PC-9 (cell line): ENCODE results near the gene ESPNL. TPM values are rescaled to one million over a fixed set of nuclear protein-coding genes. Genes with fewer than 3 reads are reported as not detected.

Experiments
- BruUV-seq: library from RNA; stranded (reverse); fragments of 400-500 nt; replicated peaks from 2 replicates; lab custom pipeline; 2021; lab: Mats Ljungman, UMichigan
- CTCF ChIA-PET: fragments of 300-600 bp; sonication (Branson Sonifier 250); formaldehyde crosslinking; loops from one replicate; lab custom pipeline; 2022; ENCODE audit warnings: antibody characterized with exemption; lab: Charles Lee
- POLR2A ChIA-PET: fragments of 300-600 bp; sonication (Branson Sonifier 250); formaldehyde crosslinking; loops from one replicate; lab custom pipeline; 2022; ENCODE audit warnings: antibody characterized with exemption; ENCODE audit not compliant: unreplicated experiment; lab: Charles Lee
- DNase-seq, 2 experiments: peaks; one replicate each; pipeline versions ENCODE4 v3.0.0 to v3.0.0-alpha.2; 2015 to 2022; ENCODE audit warnings: mixed read lengths in 1 of 2
- H2AFZ ChIP-seq: fragments of 200-600 bp; sonication (generic); 2 replicates; pipeline ENCODE4 v1.8.1; 2017; ENCODE audit warnings: antibody characterized with exemption
- H3F3A ChIP-seq: fragments of 200-600 bp; sonication (generic); 2 replicates; pipeline ENCODE4 v1.8.1; 2017; ENCODE audit warnings: antibody characterized with exemption, mild to moderate bottlenecking, low read depth; ENCODE audit not compliant: insufficient read depth
- H3K27ac ChIP-seq: fragments of 200-600 bp; sonication (generic); 2 replicates; pipeline ENCODE4 v1.6.1; 2016; ENCODE audit warnings: mixed run types
- H3K27me3 ChIP-seq: fragments of 200-600 bp; sonication (generic); 2 replicates; pipeline ENCODE4 v1.6.1; 2016; ENCODE audit warnings: low read depth, mixed run types; ENCODE audit not compliant: insufficient read depth
- H3K36me3 ChIP-seq: fragments of 200-600 bp; sonication (generic); 2 replicates; pipeline ENCODE4 v1.6.1; 2016; ENCODE audit warnings: low read depth, mixed run types
- H3K4me1 ChIP-seq: fragments of 200-600 bp; sonication (generic); replicated peaks from 2 replicates; pipeline ENCODE4 v1.6.1; 2016; ENCODE audit warnings: mixed run types; ENCODE audit not compliant: insufficient read depth
- H3K4me2 ChIP-seq: fragments of 200-600 bp; sonication (generic); 2 replicates; pipeline ENCODE4 v1.6.1; 2017; ENCODE audit warnings: mixed run types
- H3K4me3 ChIP-seq: fragments of 200-600 bp; sonication (generic); 2 replicates; pipeline ENCODE4 v1.6.1; 2016; ENCODE audit warnings: mixed run types
- H3K79me2 ChIP-seq: fragments of 200-600 bp; sonication (generic); 2 replicates; pipeline ENCODE4 v1.6.1; 2017; ENCODE audit warnings: low read depth, mixed run types
- H3K9me2 ChIP-seq: fragments of 200-600 bp; sonication (generic); 2 replicates; pipeline ENCODE4 v1.8.1; 2017; ENCODE audit warnings: mild to moderate bottlenecking; ENCODE audit not compliant: insufficient read depth
- H3K9me3 ChIP-seq: fragments of 200-600 bp; sonication (generic); 2 replicates; pipeline ENCODE4 v1.8.1; 2016; ENCODE audit warnings: low read depth; ENCODE audit not compliant: insufficient read depth
- H4K20me1 ChIP-seq: fragments of 200-600 bp; sonication (generic); 2 replicates; pipeline ENCODE4 v1.8.1; 2017; ENCODE audit not compliant: insufficient read depth
- CTCF ChIP-seq: fragments of 200-600 bp; sonication (generic); conservative IDR thresholded peaks from 2 replicates; pipeline ENCODE4 v1.6.1; 2017; ENCODE audit warnings: mixed run types, antibody characterized with exemption, mild to moderate bottlenecking, moderate library complexity
- EZH2 ChIP-seq: fragments of 200-600 bp; sonication (generic); IDR thresholded peaks from 2 replicates; pipeline ENCODE4 v1.8.0; 2017; ENCODE audit warnings: antibody characterized with exemption, low read depth
- intact Hi-C: fragments of 100-400 bp; cut with micrococcal nuclease; formaldehyde crosslinking; loops from one replicate; pipeline ENCODE4 v1.10.0; 2022; ENCODE audit not compliant: unreplicated experiment
- total RNA-seq: library from RNA; stranded (reverse); gene quantifications from 2 replicates; pipeline ENCODE4 v1.2.3, GENCODE V29; 2021

The ESPNL gene
- total RNA-seq, 1 experiment from 2014 or later = 1.1 TPM

DNA sequence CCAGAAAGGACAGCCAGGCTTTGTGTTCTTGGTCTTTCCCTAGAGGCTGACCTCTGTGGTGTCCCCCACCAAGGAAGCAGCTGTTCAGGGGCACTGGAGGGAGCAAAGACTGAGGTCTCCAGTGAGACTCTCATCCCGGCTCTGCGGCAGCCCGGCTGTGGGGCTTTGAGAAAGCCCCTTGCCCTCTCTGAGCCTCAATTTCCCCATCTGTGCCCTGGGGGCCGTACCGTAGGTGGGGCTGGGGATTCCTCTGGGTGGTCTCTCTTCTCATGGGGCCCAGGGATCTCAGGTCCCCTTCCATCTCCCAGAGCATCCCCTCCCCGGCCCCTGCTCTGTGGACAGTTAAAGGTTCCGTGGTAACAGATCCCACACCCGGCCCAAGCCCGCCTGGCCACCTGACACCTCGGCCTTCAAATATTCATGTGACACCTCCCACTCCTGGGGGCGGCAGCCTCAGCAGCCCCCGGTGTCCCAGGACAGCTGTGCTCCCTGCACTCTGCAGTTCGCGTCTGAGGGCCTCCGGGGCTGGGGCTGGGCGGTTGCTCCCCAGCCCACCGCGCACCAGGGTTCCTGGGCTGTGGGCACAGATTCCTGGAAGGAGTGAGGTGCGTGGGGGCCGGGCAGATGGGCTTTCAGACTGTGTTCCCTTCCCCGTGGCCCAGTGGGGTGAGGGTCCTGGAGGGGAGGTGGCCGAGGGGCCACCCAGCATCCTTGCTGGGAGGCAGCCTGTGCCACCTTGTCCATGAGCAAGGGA lies 23.3 kb downstream of the ESPNL start:
- no TSS peak for BruUV-seq
- Histone ChIP-seq H3F3A (peaks cover 19% of the 10 kb centered on the region), H3K9me2 (no peaks in the 10 kb centered on the region), H3K27me3 (peaks cover 54% of the 10 kb centered on the region), H3K4me1 (no peaks in the 10 kb centered on the region), H3K79me2 (no peaks in the 10 kb centered on the region), H3K36me3 (no peaks in the 10 kb centered on the region), H3K9me3 (peaks cover 8% of the 10 kb centered on the region; the same call in 1 of the 2 replicates), H3K27ac (no peak overlapping the region), H3K4me2 (no peak overlapping the region), H3K4me3 (no peak overlapping the region), H4K20me1 (no peaks in the 10 kb centered on the region), H2AFZ (no peak overlapping the region)
- ChIA-PET CTCF (no interaction called here), POLR2A (no interaction called here)
- TF ChIP-seq EZH2 (no peak), CTCF (no peak)
- intact Hi-C loops = no loop called here
- DNase-seq = no peak

DNA sequence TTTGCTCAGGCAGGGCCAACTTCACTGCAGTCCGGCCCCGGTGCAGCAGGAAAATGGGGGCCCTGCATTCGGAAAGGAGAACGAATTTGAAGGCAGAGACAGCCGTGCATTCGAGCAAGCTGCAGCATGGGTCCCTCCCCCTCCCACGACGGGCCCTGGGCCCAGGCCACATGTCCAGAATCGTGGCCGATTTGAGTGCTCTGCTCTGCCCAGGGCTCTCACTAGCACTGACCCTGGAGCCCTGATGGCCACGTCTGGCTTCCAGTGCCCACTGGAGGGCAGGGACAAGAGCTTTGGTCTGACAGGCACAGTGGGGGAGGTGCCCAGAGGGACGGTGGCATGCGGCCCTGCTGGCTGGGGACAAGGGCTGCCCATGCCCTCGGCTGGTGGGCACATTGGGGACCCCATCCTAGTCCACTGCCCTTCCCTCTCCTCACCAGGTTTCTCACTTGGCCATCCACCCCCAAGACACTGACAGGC lies 23.9 kb downstream of the ESPNL start:
- no TSS peak for BruUV-seq
- DNase-seq = no peak
- H3K27me3 ChIP-seq = peaks cover 51% of the 10 kb centered on the region
- no peaks in the 10 kb centered on the region for H3K4me1 ChIP-seq
- POLR2A ChIA-PET = no interaction called here
- H3K9me3 ChIP-seq = peaks cover 8% of the 10 kb centered on the region; the same call in 1 of the 2 replicates
- no peak overlapping the region for H2AFZ ChIP-seq
- no peak overlapping the region for H3K4me3 ChIP-seq
- H3F3A ChIP-seq = peaks cover 19% of the 10 kb centered on the region
- no peak overlapping the region for H3K4me2 ChIP-seq
- H4K20me1 ChIP-seq = no peaks in the 10 kb centered on the region
- no peaks in the 10 kb centered on the region for H3K36me3 ChIP-seq
- H3K27ac ChIP-seq = no peak overlapping the region
- H3K9me2 ChIP-seq = no peaks in the 10 kb centered on the region
- CTCF ChIA-PET = no interaction called here
- intact Hi-C loops = no loop called here
- TF ChIP-seq CTCF = no peak
- no peak for TF ChIP-seq EZH2
- no peaks in the 10 kb centered on the region for H3K79me2 ChIP-seq

DNA sequence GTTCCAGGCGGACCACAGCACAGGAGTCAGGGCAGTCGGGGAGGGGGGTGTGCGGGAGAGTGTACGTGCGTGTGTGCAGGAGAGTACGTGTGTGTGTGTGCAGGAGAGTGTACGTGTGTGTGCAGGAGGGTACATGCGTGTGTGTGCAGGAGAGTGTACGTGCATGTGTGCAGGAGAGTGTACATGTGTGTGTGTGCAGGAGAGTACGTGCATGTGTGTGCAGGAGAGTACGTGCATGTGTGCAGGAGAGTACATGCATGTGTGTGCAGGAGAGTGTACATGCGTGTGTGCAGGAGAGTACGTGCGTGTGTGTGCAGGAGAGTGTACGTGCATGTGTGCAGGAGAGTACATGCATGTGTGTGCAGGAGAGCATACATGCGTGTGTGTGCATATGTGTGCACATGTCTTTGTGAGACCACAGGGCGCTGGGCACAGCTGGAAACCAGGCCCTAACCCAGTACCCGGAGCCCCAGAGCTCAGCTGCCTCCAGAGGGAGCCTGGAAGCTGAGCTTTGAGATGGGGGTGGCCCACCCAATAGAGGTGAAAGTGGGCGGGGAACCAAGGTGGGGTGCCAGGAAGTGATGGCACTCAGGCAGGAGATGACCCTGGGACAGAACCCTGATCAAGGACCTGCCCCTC lies 24.5 kb downstream of the ESPNL start:
- Histone ChIP-seq H4K20me1 (no peaks in the 10 kb centered on the region), H3K4me1 (no peaks in the 10 kb centered on the region), H3K9me3 (peaks cover 8% of the 10 kb centered on the region; the same call in 1 of the 2 replicates), H2AFZ (no peak overlapping the region), H3K4me2 (no peak overlapping the region), H3K27ac (no peak overlapping the region), H3K27me3 (peaks cover 45% of the 10 kb centered on the region), H3K36me3 (no peaks in the 10 kb centered on the region), H3K9me2 (no peaks in the 10 kb centered on the region), H3K4me3 (no peak overlapping the region), H3F3A (peaks cover 19% of the 10 kb centered on the region), H3K79me2 (no peaks in the 10 kb centered on the region)
- intact Hi-C loops = no loop called here
- CTCF ChIA-PET = no interaction called here
- POLR2A ChIA-PET = no interaction called here
- no peak for DNase-seq
- TF ChIP-seq EZH2 = no peak
- no peak for TF ChIP-seq CTCF
- BruUV-seq = no TSS peak
